Stimulated activated CD8-positive, alpha-beta memory T cell treated with anti-CD3 and anti-CD28 coated beads, Interleukin-4, amount 100 ng/mL, for 24 hours (primary cell): Measurements from ENCODE around the gene PLPP2.

Source experiments
- DNase-seq: peaks from one replicate; pipeline ENCODE4 v3.0.0-alpha.2; 2020; ENCODE audit warnings: low read depth

The PLPP2 gene

DNA sequence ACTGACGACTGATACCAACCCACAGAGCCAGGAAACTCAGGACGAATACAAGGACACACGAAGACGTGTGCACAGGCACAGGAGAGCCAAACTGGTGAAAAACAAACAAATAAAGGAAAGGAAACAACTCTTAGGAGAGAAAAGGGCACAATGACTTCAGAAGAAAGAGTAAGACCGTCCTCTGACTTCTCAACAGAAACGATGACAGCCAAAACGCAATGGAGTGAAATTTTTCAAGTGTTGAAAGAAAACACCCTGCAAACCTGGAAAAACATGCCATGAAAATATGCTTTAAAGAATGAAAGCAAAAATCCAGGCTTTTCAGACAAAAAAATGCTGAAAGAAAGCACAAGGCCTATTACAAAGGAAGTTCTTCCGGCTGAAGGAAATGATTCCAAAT lies 24.6 kb upstream of the PLPP2 start:
- DNase-seq: no peak

DNA sequence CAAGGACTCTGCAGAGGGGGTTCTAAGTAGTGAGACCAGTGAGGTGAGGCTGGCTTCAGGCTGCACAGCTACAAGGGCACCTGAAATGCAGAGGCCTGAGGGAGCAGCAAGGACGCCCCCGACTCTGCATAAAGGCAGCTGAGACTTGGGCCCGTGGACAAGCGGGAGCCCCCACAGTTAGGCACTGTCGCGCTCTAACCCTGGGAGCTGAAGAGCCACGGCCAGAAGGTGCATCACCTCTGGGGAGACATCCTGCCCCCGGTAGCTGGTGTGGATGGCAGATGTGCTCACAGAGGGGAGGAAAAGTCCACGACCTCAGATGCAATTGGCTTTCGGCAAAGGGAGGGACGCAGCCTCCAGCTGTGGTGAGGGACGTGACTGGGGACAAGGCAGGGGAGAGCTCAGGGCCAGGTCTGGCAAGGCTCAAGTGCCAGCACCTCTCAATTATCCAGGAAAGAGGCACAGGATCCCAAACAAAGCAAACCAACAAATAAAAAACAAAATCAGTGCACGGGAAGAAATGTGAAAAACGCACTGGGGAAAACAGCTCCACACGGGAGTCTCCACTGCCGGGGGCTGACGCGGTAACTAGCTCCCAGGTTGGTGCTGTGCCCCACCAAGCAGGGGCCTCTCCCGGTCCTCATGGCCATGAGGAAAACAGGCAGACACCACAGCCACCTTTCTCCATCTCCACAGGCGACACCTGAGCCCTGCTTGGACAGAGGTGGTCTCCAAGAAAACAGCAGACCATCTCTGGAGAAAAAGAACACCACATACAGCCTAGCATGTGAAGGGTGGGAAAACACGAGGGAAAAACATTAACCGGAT lies 23.0 kb upstream of the PLPP2 start:
- DNase-seq: no peak

DNA sequence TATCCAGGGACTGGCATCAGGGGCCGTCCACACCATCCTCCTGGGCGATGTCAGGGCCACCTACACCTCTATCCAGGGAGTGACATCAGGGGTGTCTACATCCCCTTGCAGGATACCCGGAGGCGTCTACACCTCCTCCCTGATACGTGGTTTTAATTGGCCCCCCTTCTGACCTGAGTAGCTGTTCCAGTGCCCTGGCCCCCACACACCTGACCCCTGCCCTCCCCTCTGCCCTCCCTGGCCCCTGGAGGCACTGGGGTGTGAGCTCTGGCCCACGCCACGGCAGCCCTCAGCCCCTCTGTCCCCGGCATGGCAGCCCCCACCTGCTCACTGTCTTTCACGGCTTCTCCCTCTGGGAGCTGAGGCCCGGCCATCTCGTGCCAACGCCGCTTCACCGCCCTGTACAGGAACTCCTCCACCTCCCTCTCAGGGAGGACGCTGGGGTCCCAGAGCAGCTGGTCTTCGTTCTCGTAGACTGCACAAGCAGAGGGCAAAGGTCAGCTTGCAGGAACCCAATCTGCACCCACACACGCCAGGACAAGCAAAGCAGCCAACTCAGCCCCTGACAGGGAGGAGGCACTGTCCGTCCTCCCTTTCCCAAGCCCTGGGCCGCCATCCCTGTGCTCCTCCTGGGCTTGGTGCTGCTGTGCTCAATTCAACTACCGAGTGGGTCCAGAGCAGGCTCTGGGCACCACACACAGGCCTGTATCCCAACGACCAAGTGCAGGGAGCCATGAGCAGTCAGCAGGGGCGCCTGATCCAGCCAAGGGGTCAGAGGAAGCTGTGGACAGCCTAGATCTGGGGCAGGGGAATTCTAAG lies 22.2 kb upstream of the PLPP2 start:
- no peak for DNase-seq

DNA sequence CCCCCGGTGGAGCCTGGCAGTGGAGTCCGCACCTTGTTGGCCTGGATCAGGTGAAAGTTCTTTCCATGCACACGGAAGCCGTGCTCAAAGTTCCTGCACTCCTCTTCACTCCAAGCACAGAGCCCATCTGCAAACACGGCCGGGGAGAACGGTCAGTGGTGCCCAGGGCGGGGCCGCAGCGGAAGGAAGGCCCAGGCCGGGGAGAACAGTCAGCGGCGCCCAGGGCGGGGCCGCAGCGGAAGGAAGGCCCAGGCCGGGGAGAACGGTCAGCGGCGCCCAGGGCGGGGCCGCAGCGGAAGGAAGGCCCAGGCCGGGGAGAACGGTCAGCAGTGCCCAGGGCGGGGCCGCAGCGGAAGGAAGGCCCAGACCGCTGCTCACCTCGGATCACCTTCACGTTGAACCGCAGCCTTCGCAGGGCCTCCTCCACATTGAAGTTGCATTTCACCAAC lies 20.6 kb upstream of the PLPP2 start:
- DNase-seq: no peak

DNA sequence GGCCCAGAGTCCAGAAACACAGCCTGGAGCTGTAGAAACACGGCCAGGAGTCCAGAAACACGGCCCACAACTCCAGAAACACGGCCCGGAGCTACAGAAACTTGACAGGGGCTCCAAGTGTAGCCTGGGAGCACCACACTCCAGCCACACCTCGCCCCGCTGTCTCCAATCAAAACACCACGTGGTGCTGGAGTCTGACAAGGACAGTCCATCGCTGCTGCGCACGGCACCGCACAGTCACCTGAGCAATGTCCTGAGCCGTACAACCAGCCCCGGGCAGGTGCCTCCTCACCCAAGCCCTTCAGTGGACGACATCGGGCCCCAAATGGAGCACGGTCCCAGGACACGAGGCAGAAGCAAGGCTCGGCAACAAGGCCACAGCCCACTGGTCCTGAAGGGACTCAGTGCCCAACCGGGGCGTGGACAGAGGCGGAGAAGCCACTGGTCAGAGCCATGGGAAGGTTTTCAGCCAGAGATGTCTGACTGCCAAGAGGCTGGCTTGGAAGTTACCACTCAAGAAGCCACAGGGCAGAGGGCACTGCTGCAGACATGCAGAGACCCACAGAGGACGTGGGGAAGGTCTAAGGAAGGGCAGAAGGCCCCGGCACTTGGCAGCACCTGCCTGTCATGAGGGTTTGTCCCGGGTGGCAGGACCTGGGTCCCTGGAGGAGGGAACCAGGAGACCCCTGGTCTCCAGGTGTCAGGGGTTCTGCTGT lies 19.7 kb upstream of the PLPP2 start:
- DNase-seq: no peak

DNA sequence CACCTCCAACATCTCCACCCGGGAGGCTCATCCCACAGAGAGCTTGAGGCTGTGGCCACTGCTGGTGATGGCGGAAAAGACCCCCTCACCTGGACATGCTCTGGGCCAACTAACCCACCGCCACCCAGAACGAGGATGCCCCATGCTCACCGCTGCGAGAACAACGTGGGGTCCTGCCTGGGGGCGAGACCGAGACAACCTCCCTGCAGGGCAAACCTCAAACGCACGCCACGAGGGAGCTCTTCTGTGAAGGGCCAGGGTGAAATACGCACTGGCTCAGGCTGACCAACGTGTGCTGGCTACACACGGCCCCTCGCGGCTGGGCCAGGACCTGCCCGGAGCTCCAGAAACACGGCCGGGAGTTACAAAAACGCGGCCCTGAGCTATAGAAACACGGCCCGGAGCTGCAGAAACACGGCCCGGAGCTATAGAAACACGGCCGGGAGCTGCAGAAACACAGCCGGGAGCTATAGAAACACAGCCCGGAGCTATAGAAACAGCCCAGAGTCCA lies 19.0 kb upstream of the PLPP2 start:
- no peak for DNase-seq

DNA sequence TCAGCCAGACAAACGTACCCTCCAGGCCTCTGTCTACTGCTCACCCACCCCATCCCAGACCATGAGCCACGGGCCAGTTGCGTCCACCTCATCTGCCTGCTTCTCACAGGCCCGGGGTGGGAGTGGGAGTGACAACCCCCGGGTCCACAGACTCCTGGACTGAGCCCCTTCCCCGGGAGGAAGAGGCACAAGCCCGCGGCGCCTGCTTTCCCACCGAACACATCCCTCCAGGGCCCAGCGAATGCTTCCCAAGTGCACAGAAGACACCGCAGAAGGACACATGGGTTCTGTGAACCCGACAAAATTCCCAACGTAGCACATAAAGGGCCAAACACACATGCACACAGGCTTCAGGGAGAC lies 18.0 kb upstream of the PLPP2 start:
- DNase-seq: no peak

DNA sequence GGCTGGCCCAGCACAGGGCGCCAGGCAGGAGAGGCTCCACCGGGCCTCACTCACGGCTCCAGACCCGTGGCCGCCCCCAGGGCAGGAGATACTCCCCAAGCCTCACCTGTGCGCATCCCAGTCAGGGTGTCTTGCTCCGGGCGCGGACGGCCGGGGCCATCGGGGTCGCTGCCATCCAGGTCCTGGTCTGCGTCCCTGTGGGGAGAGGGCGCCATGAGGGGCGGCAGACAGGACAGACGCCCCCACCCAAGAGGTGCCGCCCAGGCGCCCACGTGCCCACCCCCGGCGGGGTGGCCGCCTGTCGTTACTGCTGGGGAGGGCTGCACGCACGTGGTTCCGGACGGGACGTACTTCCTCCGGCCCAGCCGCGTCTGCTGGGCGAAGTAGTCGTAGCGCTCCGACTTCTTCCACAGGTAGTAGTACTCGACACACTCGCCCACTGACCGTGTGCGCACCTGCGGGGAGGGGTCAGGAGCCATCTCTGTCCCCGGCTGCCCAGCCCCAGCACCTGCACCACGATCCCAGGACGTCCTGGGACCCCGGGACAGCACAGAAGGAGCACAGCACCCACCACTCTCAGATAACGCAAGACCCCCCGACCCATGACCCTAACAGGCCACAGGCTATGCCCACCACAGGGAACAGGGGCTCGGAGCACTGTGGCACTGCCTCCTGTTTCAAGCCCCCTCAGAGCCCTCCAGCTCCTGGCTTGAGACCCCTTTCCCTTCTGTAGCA lies 17.4 kb upstream of the PLPP2 start:
- DNase-seq: no peak

DNA sequence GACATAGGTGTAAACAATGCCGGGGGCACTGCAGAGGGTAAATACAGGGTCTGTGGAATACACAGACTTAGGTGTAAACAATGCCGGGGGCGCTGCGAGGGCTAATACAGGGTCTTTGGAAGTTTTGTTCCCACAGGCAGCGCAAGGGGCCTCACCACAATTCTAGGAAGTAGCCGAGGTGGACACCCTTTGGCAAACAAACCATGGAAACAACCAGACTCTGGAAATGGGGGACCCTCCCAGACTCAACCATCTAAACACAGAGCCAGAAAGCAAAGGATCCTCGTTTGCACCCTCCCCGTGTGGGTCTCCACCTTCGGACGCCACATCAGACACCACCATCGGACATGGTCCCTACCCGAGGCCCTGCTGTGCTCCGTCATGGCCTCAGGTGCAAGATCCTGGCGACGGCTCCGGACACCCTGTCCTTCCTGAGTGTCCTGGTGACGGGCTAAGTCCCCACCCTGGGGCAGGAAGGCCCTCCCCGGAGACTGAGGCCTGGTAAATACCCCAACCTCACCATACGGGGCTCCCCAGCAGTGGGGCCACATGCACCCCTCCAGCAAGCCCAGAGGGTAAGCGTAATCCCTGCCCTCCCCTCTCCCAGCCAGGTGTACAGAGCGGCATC lies 16.7 kb upstream of the PLPP2 start:
- no peak for DNase-seq

DNA sequence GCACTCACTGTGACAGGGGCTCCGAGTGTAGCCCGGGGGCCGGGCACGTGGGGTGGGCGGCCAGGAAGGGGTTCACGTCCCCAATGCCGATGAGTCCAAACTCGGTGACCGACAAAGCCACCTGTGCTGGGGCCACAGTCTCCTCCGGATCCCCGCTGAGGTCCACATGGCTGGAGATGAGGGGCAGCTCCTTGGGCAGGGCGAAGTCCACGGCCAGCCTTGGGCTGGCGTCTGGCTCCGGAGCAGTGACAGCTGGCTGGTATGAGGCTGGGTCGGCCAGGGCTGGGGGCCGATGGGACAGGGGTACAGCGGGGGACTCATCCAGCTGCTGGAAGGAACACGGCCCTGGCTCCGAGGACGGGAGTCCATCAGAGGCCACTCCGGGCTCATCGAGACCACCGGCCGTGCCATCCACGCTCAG lies 15.9 kb upstream of the PLPP2 start:
- DNase-seq: no peak

DNA sequence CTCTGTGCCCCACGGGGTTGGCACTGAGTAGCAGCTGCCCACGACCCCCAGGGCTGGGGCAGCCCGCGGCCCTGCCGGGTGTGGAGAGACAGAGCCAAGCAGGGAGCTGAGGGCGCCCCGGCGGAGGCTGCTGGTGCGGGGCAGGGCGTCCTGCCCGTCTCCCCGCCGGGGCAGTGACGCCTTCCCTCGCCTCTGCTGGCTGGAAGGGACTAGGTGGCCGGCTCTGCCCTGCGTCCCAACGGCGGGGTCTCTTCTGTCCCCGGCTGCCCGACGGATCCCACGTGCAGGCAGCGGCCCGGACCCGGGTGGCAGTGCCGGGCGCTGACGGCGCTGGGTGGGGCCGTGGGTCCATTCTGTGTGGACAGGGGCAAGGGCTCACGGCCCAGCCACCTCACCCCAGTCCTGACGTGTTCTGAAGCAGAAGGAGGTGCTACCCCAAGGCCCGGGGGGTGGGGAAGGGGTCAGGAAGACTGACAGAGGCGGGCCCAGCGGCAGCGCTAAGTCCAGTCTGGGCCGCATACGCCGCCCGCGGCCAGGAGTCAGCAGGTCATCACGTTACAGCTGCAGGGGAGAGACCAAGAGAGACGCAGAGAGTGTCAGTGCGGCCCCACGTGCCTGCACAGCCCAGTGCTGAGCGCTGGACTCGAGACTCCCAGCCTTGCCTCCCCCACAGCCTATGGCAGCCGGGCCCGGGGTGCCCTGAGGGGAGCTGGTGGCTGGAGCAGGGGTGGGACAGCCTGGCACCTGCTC lies 15.1 kb upstream of the PLPP2 start:
- DNase-seq: no peak

DNA sequence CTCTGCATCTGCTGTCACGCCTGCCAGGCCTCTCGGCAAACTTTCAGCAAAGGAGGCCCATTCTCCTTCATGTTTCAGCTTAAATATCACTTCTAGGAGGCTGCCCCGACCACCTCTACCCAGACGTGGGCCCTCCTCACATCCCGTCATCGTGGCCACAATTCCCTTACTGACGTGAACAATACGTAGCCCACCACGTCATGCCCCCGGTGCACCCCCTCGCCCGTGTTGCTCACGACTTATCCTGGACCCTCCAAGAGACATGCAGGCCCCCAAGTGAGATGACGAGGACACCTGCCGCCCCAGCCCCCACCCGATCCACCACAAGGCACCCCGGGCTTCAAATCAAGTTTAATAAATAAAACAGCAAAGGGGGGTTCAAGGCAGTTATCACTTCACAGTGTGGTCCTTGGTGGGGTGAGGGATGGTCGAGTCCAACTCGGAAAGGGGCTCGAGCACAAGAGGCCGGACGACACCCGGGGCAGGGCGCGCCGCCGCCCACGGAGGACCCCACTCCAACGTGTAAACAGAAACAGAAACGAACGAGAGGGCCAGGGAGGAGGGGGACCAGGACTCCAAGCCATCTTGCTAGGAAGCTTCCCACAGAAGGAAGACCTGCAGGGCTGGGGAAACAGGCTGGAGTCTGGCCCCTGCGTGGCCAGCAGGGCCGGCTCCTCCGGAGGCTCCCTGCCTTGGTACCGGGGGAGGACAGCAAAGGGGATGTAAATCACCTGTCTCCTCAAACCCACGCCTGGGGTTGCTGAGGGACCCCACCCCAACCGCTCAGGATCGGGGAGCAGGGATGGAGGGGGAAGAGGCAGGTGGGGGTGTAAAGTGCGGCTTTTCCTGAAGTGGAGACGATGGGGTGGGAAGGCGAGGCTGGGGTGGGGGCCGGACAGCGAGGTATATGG lies 14.3 kb upstream of the PLPP2 start:
- no peak for DNase-seq

DNA sequence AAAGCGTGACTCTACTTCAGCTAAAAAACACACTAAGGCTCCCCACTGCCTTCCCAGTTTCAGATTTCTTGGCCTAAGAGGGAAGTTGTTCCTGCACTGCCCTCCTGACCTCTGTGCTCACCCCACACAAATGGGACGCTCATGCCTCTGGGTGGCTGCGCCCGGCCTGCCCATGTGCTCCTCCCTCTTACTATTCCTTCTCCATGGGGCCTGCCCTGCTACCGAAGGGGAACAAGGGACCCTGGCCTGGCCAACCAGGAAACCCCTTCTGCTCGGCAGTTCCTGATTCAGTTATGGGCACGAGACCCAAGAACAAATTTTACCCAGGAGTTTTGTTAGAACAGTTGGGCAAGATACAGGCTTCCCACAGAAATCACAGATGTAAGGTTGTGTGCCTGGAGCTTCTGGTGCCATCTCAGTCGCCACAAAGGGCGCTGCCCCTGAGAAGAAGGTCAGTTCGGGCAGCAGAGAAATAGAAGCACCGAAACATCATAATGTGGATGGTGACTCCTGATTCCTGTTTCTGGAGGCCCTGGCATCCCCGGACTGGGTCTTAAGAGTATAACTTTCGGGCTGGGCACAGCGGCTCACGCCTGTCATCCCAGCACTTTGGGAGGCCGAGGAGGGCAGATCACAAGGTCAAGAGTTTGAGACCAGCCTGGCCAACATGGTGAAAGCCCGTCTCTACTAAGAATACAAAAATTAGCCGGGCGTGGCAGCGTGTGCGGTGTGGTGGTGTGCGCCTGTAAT lies 5.4 kb upstream of the PLPP2 start:
- no peak for DNase-seq

DNA sequence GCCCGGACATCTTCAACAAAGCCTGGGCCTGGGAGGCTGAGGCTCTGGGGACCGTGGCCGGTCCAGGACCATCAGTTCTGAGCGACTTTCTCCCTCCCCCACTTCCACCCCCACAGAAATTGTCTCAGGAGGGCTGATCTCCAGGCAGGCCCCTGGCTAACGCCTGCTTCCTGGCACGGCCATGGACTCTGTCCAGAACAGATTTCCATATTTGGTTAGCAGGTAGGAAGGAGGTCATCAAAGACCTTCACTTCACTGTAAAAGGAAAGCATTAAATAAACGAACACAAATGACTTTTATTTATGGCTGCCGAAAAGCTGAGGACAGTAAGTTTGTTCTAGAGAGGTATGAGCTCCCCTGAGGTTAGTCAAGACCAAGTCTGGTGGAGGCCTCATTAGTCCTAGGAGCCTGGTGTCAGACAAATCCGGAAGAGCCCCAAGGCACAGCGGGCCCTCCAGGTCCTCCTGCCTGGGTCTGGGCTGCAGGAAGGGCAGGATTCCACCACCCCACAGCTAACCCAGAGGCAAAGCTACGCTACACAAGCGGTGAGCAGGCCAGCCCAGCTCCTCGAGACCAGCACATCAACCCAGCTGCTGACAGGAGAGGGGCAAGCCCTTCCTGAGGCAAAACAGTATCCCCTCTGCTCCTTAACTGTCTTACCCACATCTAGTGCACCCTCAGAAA lies 4.6 kb upstream of the PLPP2 start:
- no peak for DNase-seq

DNA sequence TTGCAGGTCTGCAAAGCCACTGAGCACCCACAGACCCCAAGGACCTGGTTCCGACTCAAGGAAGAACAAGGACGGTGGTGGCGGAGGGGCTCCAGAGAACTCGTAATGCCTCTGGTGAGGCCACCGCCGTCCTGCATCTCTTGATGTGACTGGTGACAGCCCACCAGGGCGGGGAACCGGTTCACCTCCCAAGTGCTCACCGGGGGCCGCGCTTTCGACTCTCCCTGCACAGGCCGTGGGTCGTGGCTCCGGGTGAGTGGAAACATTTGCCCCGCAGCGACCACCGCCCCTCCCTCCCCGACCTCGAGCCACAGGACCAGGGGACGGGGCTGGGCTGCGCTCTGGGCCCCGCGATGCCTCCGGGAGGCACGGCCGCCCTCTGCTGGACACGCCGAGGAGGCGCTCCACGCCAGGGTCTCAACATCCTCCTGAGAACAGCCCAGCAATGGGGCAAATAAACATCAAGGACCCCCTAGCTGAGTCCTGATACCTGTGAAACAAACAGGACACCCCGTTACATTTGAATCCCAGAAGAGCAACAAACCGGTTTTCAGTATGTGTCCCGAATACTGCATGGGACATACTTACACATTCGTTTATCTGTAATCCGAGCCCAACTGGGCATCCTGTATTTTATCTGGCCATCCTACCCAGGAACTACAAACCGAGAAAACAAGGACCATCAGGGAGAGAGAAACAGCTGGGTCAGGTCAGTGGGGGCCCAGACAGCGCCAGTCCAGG lies 3.9 kb upstream of the PLPP2 start:
- DNase-seq: peak; percentile 35

DNA sequence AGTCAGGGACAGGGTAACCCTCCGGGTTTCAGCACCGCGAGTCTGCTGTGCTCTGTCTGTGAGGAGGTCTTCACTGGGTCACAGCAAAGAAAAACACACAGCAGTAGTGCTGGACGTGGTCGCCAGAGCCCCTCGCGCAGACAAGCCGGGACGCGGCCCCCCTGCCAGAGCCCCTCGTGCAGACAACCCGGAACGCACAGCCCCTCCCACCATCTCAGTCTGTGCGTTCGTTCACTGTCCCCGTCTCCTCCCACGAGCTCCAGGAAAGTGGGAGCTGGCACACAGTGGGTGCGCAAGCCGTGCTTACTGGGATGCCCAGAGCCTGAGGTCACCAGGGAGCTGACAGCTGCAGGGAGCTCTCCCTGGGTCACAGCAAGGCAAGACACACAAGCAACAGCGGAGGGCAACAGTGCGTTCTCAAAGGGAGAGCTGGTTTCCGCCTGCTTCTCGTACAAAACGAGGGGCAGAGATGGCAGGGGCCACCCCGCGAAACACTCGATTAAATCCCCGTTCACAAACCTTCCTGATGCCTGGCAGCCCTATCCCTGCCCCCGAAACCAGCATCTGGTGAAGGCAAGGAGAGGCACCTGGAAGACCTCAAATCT lies 3.2 kb upstream of the PLPP2 start:
- DNase-seq: no peak
